HEK293 (cell line): ENCODE measurements around the gene CDK6.

Experiments used
- CTCF ChIA-PET: fragments of 350-600 bp; formaldehyde crosslinking; extraction: SDS; loops from one replicate; lab custom pipeline; 2021; ENCODE audit warnings: antibody characterized with exemption; lab: Yijun Ruan, JAX
- POLR2A ChIA-PET: fragments of 300-600 bp; formaldehyde crosslinking; extraction: SDS; loops from one replicate; lab custom pipeline; 2020; ENCODE audit warnings: antibody characterized with exemption, inconsistent platforms; lab: Yijun Ruan, JAX
- H3K27ac ChIP-seq: fragments of 200-500 bp; sonication (Bioruptor generic); 2 replicates; pipeline ENCODE4 v1.5.1; 2014; ENCODE audit warnings: low read depth, low read length, control low read depth, inconsistent platforms; ENCODE audit errors: extremely low read depth
- H3K36me3 ChIP-seq, 2 experiments: fragments of 200-500 bp in 1 of 2; sonication (Bioruptor generic) in 1 of 2; 1 replicate in 1 of 2; 2 replicates in 1 of 2; pipeline ENCODE4 v1.5.1; 2014 to 2017; ENCODE audit warnings: inconsistent platforms in 2 of 2, low read length in 2 of 2; ENCODE audit not compliant: control insufficient read depth in 2 of 2, insufficient read depth in 1 of 2
- H3K4me1 ChIP-seq: fragments of 200-500 bp; sonication (Bioruptor generic); 2 replicates; pipeline ENCODE4 v1.5.1; 2014; ENCODE audit warnings: mild to moderate bottlenecking, low read length, inconsistent platforms; ENCODE audit not compliant: control insufficient read depth, insufficient read depth
- H3K4me3 ChIP-seq: 2 replicates; pipeline ENCODE4 v1.5.1; 2011; ENCODE audit warnings: low read depth, mild to moderate bottlenecking, control low read depth, low read length, moderate library complexity
- H3K9me3 ChIP-seq: fragments of 200-500 bp; sonication (Bioruptor generic); 2 replicates; pipeline ENCODE4 v1.5.1; 2014; ENCODE audit warnings: low read depth, low read length, inconsistent platforms; ENCODE audit not compliant: control insufficient read depth, insufficient read depth
- BCL11B ChIP-seq: fragments of 450-650 bp; formaldehyde crosslinking; IDR thresholded peaks from 2 replicates; pipeline ENCODE4 v1.5.1; 2016; ENCODE audit warnings: low read depth, missing biosample characterization, missing genetic modification characterization
- GLIS2 ChIP-seq: fragments of 450-650 bp; formaldehyde crosslinking; IDR thresholded peaks from 2 replicates; pipeline ENCODE4 v1.5.1; 2016; ENCODE audit warnings: missing biosample characterization, missing genetic modification characterization
- INSM2 ChIP-seq: fragments of 450-650 bp; formaldehyde crosslinking; IDR thresholded peaks from 2 replicates; pipeline ENCODE4 v1.5.1; 2016; ENCODE audit warnings: missing biosample characterization, missing genetic modification characterization
- KLF1 ChIP-seq: fragments of 450-650 bp; formaldehyde crosslinking; IDR thresholded peaks from 2 replicates; pipeline ENCODE4 v1.5.1; 2016; ENCODE audit warnings: missing biosample characterization, missing genetic modification characterization
- MZF1 ChIP-seq: fragments of 450-650 bp; formaldehyde crosslinking; IDR thresholded peaks from 2 replicates; pipeline ENCODE4 v1.5.1; 2017; ENCODE audit warnings: missing biosample characterization, missing genetic modification characterization, borderline replicate concordance
- SCRT2 ChIP-seq: fragments of 450-650 bp; formaldehyde crosslinking; IDR thresholded peaks from 2 replicates; pipeline ENCODE4 v1.5.1; 2016; ENCODE audit warnings: missing biosample characterization, missing genetic modification characterization
- TCF7L2 ChIP-seq: IDR thresholded peaks from 2 replicates; pipeline ENCODE4 v1.6.1; 2011; ENCODE audit warnings: low read depth, mild to moderate bottlenecking, inconsistent platforms, low read length, moderate library complexity, borderline replicate concordance
- TSHZ1 ChIP-seq: fragments of 450-650 bp; formaldehyde crosslinking; IDR thresholded peaks from 2 replicates; pipeline ENCODE4 v1.5.1; 2016; ENCODE audit warnings: missing biosample characterization, missing genetic modification characterization, borderline replicate concordance
- ZFP3 ChIP-seq: fragments of 450-650 bp; formaldehyde crosslinking; IDR thresholded peaks from 2 replicates; pipeline ENCODE4 v1.5.1; 2016; ENCODE audit warnings: low read depth, missing biosample characterization, missing genetic modification characterization
- ZNF114 ChIP-seq: fragments of 450-650 bp; formaldehyde crosslinking; IDR thresholded peaks from 2 replicates; pipeline ENCODE4 v1.5.0; 2017; ENCODE audit warnings: missing biosample characterization, missing genetic modification characterization
- ZNF138 ChIP-seq: fragments of 450-650 bp; formaldehyde crosslinking; IDR thresholded peaks from 2 replicates; pipeline ENCODE4 v1.5.1; 2016; ENCODE audit warnings: missing biosample characterization, missing genetic modification characterization, borderline replicate concordance
- ZNF169 ChIP-seq: fragments of 450-650 bp; formaldehyde crosslinking; IDR thresholded peaks from 2 replicates; pipeline ENCODE4 v1.5.1; 2016; ENCODE audit warnings: missing biosample characterization, missing genetic modification characterization
- ZNF175 ChIP-seq: fragments of 450-650 bp; formaldehyde crosslinking; IDR thresholded peaks from 2 replicates; pipeline ENCODE4 v1.5.1; 2016; ENCODE audit warnings: missing biosample characterization, missing genetic modification characterization
- ZNF19 ChIP-seq: fragments of 450-650 bp; formaldehyde crosslinking; IDR thresholded peaks from 2 replicates; pipeline ENCODE4; 2016; ENCODE audit warnings: missing biosample characterization, missing genetic modification characterization, low read depth
- ZNF211 ChIP-seq: fragments of 450-650 bp; formaldehyde crosslinking; IDR thresholded peaks from 2 replicates; pipeline ENCODE4 v1.5.1; 2016; ENCODE audit warnings: low read depth, missing biosample characterization, missing genetic modification characterization
- ZNF362 ChIP-seq: fragments of 450-650 bp; formaldehyde crosslinking; IDR thresholded peaks from 2 replicates; pipeline ENCODE4 v1.5.1; 2016; ENCODE audit warnings: missing biosample characterization, missing genetic modification characterization
- ZNF513 ChIP-seq: fragments of 450-650 bp; IDR thresholded peaks from 2 replicates; pipeline ENCODE4 v1.5.1; 2018; ENCODE audit warnings: missing biosample characterization, missing genetic modification characterization
- ZNF529 ChIP-seq: fragments of 450-650 bp; formaldehyde crosslinking; IDR thresholded peaks from 2 replicates; pipeline ENCODE4 v1.5.1; 2017; ENCODE audit warnings: missing genetic modification characterization, missing biosample characterization; ENCODE audit not compliant: insufficient replicate concordance
- ZNF585B ChIP-seq: fragments of 450-650 bp; formaldehyde crosslinking; IDR thresholded peaks from 2 replicates; pipeline ENCODE4 v1.5.1; 2016; ENCODE audit warnings: missing biosample characterization, missing genetic modification characterization
- ZNF701 ChIP-seq: fragments of 450-650 bp; formaldehyde crosslinking; IDR thresholded peaks from 2 replicates; pipeline ENCODE4 v1.5.1; 2016; ENCODE audit warnings: missing biosample characterization, missing genetic modification characterization
- ZNF707 ChIP-seq: fragments of 450-650 bp; formaldehyde crosslinking; IDR thresholded peaks from 2 replicates; pipeline ENCODE4 v1.5.1; 2016; ENCODE audit warnings: missing biosample characterization, missing genetic modification characterization
- ZNF747 ChIP-seq: fragments of 450-650 bp; formaldehyde crosslinking; IDR thresholded peaks from 2 replicates; pipeline ENCODE4 v1.5.1; 2016; ENCODE audit warnings: missing biosample characterization, missing genetic modification characterization

The CDK6 gene

GRCh38 chr7:92847305-92847704, 10.9 kb upstream of the CDK6 start (continued):
- TF ChIP-seq TSHZ1 (tag by site-specific recombination), result no peak
- TF ChIP-seq KLF1 (tag by site-specific recombination), result no peak
- no peak for TF ChIP-seq ZNF701 (tag by site-specific recombination)
- TF ChIP-seq MZF1 (tag by site-specific recombination), result no peak
- TF ChIP-seq GLIS2 (tag by site-specific recombination), result no peak
- no peak for TF ChIP-seq BCL11B
- TF ChIP-seq ZNF585B (tag by site-specific recombination), result no peak
- TF ChIP-seq, all 188 proteins: peak for 0

DNA sequence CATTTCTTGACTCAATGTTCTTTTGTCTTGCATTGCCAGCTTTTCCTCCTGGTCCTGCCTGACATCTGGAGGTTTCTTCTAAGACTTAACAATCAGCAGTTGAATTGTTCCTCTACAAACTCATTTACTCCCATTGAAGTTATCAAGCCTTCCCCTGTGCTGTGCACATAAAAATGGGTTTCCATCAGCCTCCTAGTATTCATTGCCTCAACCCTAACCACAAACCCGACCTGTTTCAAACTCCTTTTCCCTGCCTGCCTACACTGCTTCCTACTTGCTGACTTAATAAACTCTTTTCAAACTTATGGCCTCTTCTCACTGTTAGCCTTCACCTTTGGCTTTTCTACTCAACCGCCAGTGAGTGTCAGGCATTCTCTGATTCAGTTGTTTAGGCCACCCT, 9.4 kb upstream of the CDK6 start:
- CTCF ChIA-PET, result interaction anchor here (0.7 kb wide), 1 partner anchor 18 kb away, joined by 5 read pairs; no protein-coding TSS in a partner anchor

More for the DNA sequence above, 9.4 kb upstream of the CDK6 start:
- POLR2A ChIA-PET, result no interaction called here
- no peak for TF ChIP-seq SCRT2 (tag by site-specific recombination)
- no peak for TF ChIP-seq INSM2 (tag by site-specific recombination)
- no peak for TF ChIP-seq ZNF175 (tag by site-specific recombination)
- TF ChIP-seq ZNF211, result no peak
- TF ChIP-seq ZNF138 (tag by site-specific recombination), result no peak
- TF ChIP-seq ZNF513 (tag by site-specific recombination), result no peak
- TF ChIP-seq ZNF19 (tag by site-specific recombination), result no peak
- no peak for TF ChIP-seq ZNF169 (tag by site-specific recombination)
- no peak for TF ChIP-seq ZFP3
- no peak for TF ChIP-seq GLIS2 (tag by site-specific recombination)
- no peak for TF ChIP-seq ZNF747
- no peak for TF ChIP-seq ZNF529 (tag by site-specific recombination)
- TF ChIP-seq ZNF114 (tag by site-specific recombination), result no peak
- TF ChIP-seq TCF7L2, result no peak
- no peak for TF ChIP-seq ZNF362 (tag by site-specific recombination)
- no peak for TF ChIP-seq ZNF707
- no peak overlapping the region for H3K27ac ChIP-seq
- H3K4me3 ChIP-seq, result no peak overlapping the region
- no peaks in the 10 kb centered on the region for H3K4me1 ChIP-seq
- H3K36me3 ChIP-seq, result no peaks in the 10 kb centered on the region
- no peaks in the 10 kb centered on the region for H3K9me3 ChIP-seq
